ENCODE data around the gene ARHGEF19. TPM values are rescaled to one million over a fixed set of nuclear protein-coding genes. Genes with fewer than 3 reads are reported as not detected.
"Not testable (repeated sequence)": the region's sequence is repeated elsewhere in the genome, so short reads cannot be mapped to it uniquely, and the experiment has no call there.

ARHGEF19 gene
- 10 to 100 TPM; 15.8 to 27.1 (median 20.6) TPM for total RNA-seq

GRCh38 chr1:16212251-16212961 lies at the start of gene ARHGEF19:
TSS of gene ARHGEF19 (minus strand) at chr1:16212652. CDS start at chr1:16209054, 3,598 bp downstream.
- H3K9me3 ChIP-seq: no peaks in the 10 kb centered on the region
- H3K27me3 ChIP-seq: no peaks in the 10 kb centered on the region
- H3K27ac ChIP-seq: peak within 1 kb of the TSS; percentile 2 to 74 (median 71)
- H3K4me1 ChIP-seq: peaks cover 32 to 92% (median 50%) of the 10 kb centered on the region in 3 donors
- peak in 1 of 4 donors; percentile 36 for TF ChIP-seq POLR2A (IDR thresholded peaks at IDR 0.05)
- TF ChIP-seq, protein P1, sequence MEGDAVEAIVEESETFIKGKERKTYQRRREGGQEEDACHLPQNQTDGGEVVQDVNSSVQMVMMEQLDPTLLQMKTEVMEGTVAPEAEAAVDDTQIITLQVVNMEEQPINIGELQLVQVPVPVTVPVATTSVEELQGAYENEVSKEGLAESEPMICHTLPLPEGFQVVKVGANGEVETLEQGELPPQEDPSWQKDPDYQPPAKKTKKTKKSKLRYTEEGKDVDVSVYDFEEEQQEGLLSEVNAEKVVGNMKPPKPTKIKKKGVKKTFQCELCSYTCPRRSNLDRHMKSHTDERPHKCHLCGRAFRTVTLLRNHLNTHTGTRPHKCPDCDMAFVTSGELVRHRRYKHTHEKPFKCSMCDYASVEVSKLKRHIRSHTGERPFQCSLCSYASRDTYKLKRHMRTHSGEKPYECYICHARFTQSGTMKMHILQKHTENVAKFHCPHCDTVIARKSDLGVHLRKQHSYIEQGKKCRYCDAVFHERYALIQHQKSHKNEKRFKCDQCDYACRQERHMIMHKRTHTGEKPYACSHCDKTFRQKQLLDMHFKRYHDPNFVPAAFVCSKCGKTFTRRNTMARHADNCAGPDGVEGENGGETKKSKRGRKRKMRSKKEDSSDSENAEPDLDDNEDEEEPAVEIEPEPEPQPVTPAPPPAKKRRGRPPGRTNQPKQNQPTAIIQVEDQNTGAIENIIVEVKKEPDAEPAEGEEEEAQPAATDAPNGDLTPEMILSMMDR (IDR thresholded peaks at IDR 0.05): no peak
- no peak for DNase-seq
- WGBS, 2 donors: 14% methylated on average over 8 of the region's 14 CpGs; no CpG with 5 or more reads in 1 of the 2 donors
- intact Hi-C loops (cut with DNase I): no loop called here
- H3K36me3 ChIP-seq: no peaks in the 10 kb centered on the region
- peak within 1 kb of the TSS; percentile 27 to 51 (median 40) for H3K4me3 ChIP-seq

DNA sequence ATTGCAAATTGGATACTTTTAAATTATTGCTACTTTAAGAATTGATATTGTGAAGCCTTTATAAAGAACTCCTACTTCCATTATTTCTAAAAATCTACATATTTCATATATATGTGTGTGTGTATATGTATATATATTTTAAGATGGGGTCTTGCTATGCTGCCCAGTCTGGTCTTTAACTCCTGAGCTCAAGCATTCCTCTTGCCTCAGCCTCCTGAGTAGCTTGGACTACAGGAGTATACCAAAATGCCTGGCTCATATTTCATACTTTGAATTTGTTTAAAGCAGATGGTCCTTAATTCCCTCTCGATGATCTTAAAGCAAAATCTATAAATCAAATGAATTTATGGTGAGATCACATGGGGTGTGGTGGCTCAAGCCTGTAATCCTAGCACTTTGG lies 49.6 kb upstream of the ARHGEF19 start:
- H3K36me3 ChIP-seq: peaks cover 0 to 4% (median 0%) of the 10 kb centered on the region in 3 donors
- H3K9me3 ChIP-seq: no peaks in the 10 kb centered on the region
- TF ChIP-seq POLR2A (IDR thresholded peaks at IDR 0.05): no peak
- TF ChIP-seq, protein P1 (IDR thresholded peaks at IDR 0.05): no peak
- H3K4me1 ChIP-seq: peaks cover 0 to 43% (median 0%) of the 10 kb centered on the region in 3 donors
- H3K4me3 ChIP-seq: no peak overlapping the region
- 88 to 90% methylated on average over 1 of the region's 1 CpG for WGBS, 2 donors
- no peak for DNase-seq
- H3K27me3 ChIP-seq: no peaks in the 10 kb centered on the region
- intact Hi-C loops (cut with DNase I): no loop called here
- no peak overlapping the region for H3K27ac ChIP-seq

GRCh38 chr1:16260814-16261213 lies 48.4 kb upstream of the ARHGEF19 start:
- peaks cover 0 to 33% (median 0%) of the 10 kb centered on the region in 3 donors for H3K4me1 ChIP-seq
- no peaks in the 10 kb centered on the region for H3K27me3 ChIP-seq
- no peak for DNase-seq
- no peak for TF ChIP-seq POLR2A (IDR thresholded peaks at IDR 0.05)
- TF ChIP-seq, protein P1 (IDR thresholded peaks at IDR 0.05): no peak
- no peaks in the 10 kb centered on the region for H3K9me3 ChIP-seq
- no peak overlapping the region for H3K4me3 ChIP-seq
- intact Hi-C loops (cut with DNase I): no loop called here
- WGBS, 2 donors: 82 to 86% methylated on average over 1 of the region's 1 CpG
- H3K36me3 ChIP-seq: peaks cover 0 to 13% (median 3%) of the 10 kb centered on the region in 3 donors
- H3K27ac ChIP-seq: peak overlapping the region in 1 of 4 donors; percentile 44

DNA sequence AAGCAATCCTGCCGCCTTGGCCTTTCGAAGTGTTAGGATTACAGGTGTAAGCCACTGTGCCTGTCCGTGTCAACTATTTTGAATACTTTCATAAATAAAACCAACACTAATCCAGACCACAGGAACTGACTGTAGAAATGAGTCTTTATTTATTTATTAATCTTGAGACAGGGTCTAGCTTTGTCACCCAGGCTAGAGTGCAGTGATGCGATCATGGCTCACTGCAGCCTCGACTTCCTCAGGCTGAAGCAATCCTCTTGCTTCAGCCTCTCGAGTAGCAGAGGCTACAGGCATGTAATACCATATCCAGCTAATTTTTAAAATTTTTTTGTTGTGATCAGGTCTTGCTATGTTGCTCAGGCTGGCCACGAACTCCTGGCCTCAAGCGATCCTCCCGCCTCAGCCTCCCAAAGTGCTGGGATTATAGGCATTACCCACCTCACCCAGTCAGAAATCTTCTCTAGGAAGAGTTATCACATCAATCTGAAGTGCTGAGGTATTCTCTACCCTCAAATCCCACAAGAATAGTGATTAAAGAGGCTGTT lies 46.2 kb upstream of the ARHGEF19 start:
- Histone ChIP-seq H3K27ac (no peak overlapping the region), H3K4me1 (peaks cover 0 to 30% (median 0%) of the 10 kb centered on the region in 3 donors), H3K36me3 (peaks cover 5 to 34% (median 9%) of the 10 kb centered on the region in 3 donors), H3K27me3 (no peaks in the 10 kb centered on the region), H3K4me3 (no peak overlapping the region), H3K9me3 (no peaks in the 10 kb centered on the region)
- WGBS, 2 donors: 91 to 100% methylated on average over 9 of the region's 9 CpGs
- TF ChIP-seq POLR2A (IDR thresholded peaks at IDR 0.05): no peak
- TF ChIP-seq, protein P1 (IDR thresholded peaks at IDR 0.05): no peak
- DNase-seq: no peak
- intact Hi-C loops (cut with DNase I): loop anchor here (10.0 kb wide), 1 partner anchor 96 kb away; the partner anchor contains the start of gene FBXO42

- TF ChIP-seq, protein P1 (IDR thresholded peaks at IDR 0.05): no peak
- no peak for TF ChIP-seq POLR2A (IDR thresholded peaks at IDR 0.05)
- no peaks in the 10 kb centered on the region for H3K27me3 ChIP-seq
Measured at GRCh38 chr1:16257968-16258367, 45.5 kb upstream of the ARHGEF19 start.

GRCh38 chr1:16257556-16257955 lies 45.1 kb upstream of the ARHGEF19 start:
- H3K4me3 ChIP-seq, H3K27ac ChIP-seq, DNase-seq, H3K27me3 ChIP-seq, H3K9me3 ChIP-seq: not testable (repeated sequence)
- H3K36me3 ChIP-seq: peaks cover 5 to 45% (median 9%) of the 10 kb centered on the region in 3 donors
- 90 to 97% methylated on average over 3 of the region's 3 CpGs for WGBS, 2 donors
- intact Hi-C loops (cut with DNase I): loop anchor here (10.0 kb wide), 1 partner anchor 97 kb away; the partner anchor contains the start of gene FBXO42
- peaks cover 0 to 33% (median 0%) of the 10 kb centered on the region in 3 donors for H3K4me1 ChIP-seq

More at GRCh38 chr1:16257968-16258367, 45.5 kb upstream of the ARHGEF19 start:
- intact Hi-C loops (cut with DNase I): loop anchor here (10.0 kb wide), 1 partner anchor 97 kb away; the partner anchor contains the start of gene FBXO42
- Histone ChIP-seq H3K36me3 (peaks cover 5 to 41% (median 9%) of the 10 kb centered on the region in 3 donors), H3K9me3 (no peaks in the 10 kb centered on the region), H3K4me3 (no peak overlapping the region), H3K27ac (no peak overlapping the region), H3K4me1 (peaks cover 0 to 33% (median 0%) of the 10 kb centered on the region in 3 donors)
- DNase-seq: no peak
- WGBS, 2 donors: 80 to 98% methylated on average over 3 of the region's 3 CpGs
